Measurements from ENCODE around the gene PRKCH.

PRKCH gene

DNA sequence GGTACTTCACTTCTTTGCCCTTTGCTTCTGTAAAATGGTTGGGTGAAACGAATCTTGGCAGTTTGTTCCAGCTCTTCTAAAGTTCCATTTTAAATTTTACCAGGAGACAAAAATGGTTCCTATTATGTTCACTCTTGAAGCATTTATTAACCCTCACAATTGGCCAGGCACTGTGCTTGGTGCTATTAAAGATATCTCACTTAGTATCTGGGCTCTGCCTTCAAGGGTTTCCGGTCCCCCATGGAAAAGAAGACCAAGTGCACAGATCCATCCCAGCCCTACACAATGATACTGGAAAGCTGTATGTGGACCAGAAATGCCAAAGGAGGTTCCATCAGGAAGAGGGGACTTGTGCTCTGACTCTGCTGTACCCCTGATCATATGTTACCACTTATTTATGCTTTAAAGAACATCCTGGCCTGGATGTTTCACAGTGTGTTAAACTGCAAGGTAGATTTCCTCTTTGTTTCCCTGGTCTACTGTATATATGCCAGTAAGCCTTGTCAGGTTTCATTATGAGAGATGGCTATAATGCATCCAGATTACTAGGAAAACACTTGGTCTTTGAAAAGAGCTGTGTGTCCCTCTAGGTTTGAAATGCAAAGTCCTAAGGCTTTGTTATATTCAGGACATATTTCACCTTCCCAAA is 154.8 kb downstream of the PRKCH start:
- DNase-seq (ENCODE audit: low spot score), result no peak

DNA sequence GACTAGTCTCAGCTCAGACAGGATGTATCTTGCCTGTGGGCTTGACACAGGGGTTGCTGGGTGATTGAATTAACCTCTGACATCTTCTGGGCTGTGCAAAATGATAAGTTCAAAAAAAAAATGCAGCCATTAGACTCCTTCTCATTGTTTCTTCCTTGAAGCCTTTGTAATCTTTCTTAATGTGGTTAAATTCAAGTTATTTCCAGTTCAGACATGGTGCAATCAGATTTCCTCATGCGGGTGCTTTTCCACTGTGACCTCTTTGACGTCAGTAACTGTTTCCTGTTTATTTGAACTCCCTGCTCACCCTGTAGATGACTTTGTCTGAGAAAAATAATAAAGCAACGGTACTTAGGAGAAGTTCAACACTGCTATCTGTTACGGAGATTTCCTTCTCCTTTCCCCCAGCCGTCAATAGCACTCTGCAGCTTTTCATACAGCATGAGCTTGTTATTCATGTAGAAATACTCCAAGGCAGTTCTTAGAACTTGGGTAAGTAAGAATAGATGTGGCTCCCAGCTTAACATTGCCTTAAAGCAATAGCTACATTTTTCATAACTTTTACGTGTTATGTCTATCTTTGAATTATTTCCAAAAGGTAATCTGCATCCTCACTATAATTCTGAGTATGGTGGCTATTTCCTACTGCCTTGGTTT is 155.5 kb downstream of the PRKCH start:
- DNase-seq (ENCODE audit: low spot score), result no peak

DNA sequence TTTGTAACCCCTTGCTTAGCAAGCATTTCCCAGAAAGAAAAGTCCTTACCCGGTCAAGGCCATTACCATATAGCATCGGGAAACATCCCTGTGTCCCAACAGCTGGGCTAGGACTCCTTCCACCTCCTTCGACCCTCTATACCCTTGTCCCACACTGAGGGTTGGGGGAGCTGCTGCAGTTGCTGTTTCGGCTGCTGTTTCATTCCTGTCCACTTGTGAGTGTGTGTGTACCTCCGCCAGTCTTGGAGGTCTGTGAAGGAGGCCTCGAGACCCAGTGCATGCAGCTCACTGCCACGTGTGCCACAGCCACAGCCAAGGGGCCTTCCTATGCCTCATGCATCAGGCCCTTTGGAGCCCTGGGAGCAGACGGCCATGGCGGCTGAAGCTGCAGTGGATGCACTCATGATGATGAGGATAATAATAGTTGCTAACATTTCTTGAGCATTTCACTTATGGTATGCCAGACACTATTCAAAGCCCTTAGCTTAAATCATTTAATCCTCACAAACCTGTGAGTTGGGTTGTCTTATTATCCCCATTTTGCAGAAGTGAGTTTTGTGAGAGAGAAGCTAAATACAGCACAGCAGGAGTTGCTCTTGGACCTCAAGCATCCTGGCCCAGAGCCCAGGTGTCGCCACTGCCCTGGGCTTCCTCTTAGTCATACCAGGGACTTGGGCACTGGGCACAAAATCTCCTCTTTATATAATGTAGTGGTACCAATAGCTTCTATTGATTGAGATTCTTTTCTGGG is 156.5 kb downstream of the PRKCH start:
- DNase-seq (ENCODE audit: low spot score), result no peak

DNA sequence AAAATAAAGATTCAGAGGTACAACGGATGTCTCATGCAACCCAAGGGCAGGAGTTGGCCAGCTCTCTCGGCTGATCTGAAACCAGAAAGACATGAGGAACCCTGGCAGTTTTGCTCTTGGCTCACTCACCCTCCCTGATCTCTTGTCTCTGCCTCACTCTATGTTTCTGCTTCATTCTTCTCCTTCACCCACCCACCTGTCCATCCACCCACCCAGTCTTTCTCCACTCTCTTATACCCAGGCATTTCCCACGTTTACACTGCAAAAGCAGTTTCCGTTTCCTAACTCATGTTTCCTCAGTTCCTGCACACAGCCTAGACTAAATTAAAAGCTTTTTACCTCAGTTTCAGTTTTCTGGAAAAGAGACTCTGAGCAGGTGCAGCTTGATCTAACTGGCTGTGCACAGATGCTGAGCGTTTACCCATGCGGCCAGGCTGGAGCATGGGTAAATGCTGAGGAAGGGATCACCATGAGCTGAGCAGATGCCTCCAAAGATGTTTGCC is 157.6 kb downstream of the PRKCH start:
- no peak for DNase-seq (ENCODE audit: low spot score)

DNA sequence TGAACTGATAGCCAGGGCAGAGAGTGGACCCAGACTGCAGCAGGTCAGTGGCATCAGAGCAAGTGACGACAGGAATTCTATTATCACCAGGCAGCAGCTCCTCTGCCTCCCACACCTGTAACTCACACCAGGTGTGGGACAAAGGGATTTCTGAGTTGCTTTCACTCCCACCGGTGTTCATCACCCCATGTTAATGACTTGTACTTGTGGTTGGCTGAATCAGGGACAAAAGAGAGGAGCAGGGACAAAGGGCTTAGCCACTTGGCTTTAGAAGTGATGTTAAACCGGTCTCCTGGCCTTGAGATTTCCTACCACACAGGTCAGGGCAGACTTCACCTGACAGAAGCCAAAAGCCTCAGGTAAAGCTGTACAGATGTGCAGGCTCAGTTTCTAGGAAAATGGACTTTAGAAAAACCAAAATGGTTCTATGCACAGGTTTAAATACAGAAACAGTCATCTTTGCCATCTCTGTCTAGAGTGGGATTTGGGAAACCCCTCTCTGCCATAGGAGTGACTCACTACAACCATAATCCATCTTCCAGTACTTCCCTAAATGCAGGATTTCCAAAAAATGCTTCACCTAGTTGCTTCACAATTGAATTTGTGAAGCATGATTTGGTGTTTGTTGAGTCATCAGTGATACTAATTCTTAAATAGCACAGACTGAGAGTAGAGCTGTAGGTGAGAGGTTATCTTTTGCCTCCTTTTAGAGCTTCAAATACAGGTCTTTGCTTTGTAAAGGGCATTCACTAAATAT is 158.5 kb downstream of the PRKCH start:
- DNase-seq (ENCODE audit: low spot score), result no peak

DNA sequence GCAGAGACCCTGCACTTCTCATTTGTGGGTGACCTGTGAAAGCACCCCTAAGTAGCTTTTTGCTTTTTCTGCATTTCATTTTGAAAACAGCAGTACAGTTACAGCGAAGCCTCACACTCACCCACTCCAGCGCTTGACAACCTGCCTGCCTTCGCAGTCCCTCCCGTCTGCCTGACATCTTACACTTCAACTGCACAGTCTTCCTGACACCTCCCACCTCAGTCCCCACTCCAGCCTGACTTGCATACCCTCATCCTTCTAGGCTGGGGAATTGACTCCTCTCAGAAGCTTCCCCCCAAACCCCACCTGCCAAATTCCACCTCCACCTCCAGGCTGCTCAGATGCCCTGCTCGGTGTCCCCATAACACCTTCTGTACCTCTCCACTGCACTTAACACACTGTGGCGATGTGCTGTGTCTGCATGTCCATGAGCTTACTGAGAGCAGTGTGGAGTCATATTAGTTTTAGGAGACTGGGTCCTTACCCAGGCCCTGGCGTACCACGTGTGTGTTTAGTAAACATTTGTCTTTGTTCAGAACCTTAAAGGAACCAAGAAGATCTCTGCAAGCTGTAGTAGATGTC is 159.4 kb downstream of the PRKCH start:
- no peak for DNase-seq (ENCODE audit: low spot score)

DNA sequence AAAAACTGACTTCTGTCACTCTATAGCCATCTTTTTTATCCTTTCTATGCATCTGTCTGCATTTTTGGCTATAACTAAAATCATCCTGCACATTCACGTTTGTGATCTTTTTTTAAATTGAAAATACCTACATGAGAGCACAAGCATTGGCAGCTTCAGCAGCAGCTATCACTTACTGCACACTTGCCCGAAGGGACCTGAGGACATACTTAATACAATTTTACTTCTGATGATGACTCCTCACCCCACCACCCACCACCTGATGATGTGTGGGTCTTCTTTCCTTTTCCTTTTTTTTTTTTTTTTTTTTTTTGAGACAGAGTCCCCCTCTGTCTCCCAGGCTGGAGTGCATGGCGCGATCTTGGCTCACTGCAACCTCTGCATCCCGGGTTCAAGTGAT is 160.3 kb downstream of the PRKCH start:
- DNase-seq (ENCODE audit: low spot score), result no peak

DNA sequence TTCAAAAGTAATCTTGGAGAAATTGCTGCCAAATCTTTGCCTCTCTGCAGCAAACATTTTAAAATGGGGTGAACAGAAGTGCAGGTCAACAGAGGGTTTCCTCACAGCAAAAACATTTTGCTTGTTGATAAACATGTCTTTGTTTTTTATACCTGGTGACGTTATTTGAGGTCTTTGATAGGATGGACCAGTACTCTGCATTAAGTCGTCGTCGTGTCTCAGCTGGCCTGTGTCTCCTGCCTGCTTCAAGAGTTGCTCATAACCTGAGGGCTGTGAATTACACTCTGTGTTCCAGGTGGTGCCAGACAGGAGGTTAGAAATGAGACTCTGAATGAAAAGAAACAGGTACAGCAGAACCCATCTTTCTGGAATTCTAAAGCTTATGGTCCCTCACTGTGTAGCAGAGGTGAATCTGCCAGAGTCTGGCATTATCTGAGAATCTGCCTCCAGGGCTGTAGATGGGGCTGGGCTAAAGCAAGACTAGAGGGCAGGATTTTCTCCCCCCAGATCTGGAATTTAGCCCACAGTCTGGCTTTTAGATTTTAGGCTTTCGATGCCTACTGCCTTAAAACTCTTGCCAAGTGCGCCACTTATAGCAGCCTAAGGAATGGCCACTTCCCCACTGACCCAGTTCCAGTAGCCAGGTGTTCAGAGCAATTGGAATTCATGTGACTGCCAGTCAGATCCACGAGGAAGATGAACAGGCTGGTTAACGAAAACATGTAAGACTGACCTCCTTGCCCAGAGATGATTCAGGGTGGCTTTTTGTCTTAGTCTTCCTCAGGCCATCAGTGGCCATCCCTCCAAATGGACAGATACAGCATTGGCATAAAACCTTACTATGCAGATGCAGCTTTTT is 161.2 kb downstream of the PRKCH start:
- DNase-seq (ENCODE audit: low spot score), result no peak

DNA sequence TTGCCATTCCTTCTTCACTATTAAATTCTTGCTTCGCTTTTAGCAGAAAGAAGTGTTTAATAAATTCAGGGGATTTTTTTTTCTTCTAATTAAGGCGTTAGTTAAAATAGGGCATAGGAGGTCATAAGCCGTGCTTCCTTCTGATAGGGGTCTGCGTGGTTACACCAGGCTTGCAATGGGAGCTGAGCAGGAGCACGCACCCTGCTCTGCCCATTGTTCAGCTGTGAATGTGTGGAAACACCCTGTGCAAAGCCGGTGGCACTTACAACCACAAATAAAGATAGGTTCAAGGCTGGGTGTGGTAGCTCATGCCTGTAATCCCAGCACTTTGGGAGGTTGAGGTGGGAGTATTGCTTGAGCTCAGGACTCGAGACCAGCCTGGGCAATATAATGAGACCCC is 162.1 kb downstream of the PRKCH start:
- DNase-seq (ENCODE audit: low spot score), result no peak

DNA sequence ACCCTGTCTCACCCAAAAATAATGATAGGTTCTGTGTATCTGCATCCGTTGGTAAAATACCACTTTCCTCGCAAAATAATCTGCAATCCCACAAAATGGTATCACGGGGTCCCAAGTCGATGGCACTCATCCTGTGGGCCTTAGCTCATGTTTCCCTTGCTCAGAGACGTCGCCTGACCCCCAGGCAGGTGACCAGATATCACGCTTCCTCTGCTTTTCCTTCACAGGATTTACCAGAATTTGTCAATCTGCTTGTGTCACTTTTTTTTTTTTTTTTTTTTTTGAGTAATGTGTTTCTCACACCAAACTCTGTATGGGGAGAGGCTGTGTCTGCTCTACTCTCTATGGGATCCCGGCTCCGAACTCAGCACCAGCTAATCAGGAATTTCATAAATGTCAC is 162.7 kb downstream of the PRKCH start:
- no peak for DNase-seq (ENCODE audit: low spot score)

DNA sequence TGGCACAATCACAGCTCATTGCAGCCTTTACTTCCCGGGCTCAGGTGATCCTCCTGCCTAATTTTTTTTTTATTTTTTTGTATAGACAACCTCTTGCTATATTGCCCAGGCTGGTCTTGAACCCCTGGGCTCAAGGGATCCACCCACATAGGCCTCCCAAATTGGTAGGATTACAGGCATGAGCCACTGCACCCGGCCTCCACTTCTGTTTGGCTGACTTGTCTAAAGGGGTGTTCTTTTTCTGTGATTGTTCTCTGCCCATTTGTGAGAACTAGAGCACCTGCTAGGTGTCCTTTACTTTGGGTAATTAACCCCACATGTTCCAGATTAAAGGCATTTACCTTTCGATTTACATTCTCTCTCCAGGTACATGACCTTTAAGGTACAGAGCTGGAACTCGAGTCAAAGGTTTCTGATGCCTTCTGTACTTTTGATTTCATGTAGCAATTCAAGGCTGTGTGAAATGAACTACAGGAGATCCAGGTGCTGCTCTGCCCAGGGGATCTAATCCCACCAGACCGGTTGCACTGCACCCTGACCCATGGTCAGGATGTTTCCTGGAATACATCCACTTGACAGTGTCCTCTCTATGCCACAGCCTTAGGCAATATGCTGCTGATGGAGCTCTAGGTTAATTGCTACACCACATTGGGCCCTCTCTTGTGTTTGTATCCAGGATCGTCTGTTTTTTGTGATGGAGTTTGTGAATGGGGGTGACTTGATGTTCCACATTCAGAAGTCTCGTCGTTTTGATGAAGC is 163.6 kb downstream of the PRKCH start:
- no peak for DNase-seq (ENCODE audit: low spot score)

DNA sequence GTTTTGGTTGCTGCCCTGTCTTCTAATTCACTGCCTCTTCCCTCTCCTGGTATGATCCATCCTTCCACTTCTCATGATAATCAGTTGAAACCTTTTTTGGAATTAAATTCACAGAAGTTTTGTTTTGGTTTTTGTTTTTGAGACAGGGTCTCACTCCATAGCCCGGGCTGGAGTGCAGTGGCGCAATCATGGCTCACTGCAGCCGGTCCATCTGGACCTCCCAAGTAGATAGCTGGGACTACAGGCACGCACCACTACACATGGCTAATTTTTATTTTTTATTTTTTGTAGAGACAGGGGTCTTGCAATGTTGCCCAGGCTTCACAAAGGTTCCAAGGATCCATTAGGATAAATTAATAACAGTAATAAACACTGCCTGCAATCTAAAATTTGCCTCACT is 164.3 kb downstream of the PRKCH start:
- no peak for DNase-seq (ENCODE audit: low spot score)

DNA sequence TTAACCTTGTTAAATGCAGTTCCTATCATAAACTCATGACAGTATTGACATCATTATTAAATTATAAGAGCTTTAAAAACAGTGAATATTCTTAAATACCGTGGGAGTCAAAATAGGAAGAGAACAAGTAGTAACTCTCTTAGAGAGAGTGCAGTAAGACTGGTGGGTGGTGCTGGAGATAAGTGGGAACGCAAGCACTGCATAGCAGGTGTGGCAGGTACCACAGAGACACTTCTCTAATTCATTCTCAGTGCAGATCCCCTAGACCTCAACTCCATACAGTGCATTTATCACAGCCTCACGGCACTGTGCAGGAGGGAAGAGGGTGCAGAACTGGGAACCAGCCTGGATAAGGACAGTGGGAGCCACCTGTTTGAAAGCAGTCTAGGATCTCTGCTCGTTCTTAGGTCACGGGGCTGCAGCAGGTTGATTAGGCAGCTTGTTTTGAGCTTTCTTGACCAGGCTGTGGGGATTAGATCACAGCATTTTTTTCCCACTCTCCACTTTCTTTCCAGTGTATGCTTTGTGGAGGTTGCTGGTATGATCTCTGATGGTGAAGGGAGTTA is 165.6 kb downstream of the PRKCH start:
- DNase-seq (ENCODE audit: low spot score), result no peak

DNA sequence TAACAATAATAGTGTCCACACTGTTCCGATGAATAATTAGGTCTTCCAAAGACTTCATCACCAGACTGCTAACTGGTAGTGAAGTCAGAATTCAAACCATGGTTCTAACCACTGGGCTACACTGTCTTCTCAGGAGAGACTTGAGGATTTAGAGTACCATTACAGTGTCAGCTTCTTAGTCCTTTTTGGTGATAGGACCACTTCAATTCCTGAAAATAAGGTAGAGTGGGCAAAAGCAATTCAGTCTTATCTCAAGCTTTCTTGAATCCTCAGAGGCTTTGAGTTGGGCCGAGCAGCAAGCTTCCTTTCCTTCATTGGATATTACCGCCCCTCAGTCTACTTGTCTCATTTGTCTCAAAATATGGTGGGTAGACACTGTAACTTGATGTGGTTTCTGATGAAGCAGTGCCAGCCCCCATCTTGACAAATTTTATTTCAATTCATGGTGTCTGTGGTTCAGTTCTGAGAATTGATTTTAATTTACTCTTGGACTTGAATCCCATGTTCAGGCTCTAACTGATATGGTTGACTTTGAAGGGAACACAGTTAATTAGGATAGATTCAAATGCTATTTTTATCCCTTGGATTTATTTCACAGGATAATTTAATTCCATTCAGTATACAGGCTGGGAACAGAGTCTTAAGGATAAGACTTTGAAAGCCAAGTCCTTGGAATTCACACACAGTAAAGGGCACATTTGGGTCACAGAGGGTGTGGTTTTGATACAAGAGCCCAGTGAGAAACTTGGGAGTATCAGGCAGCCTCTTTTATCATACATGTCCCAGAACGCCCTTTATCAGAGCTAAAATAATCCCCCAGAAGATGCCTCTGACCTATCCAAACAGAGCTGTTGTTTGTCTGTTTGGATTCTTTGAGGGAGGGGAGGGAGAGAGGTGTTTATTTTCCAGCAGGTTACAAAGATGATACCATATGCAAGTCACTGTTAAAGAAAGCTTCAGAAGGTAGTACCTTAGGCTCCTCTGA is 167.3 kb downstream of the PRKCH start:
- peak; percentile 11 for DNase-seq (ENCODE audit: low spot score)

DNA sequence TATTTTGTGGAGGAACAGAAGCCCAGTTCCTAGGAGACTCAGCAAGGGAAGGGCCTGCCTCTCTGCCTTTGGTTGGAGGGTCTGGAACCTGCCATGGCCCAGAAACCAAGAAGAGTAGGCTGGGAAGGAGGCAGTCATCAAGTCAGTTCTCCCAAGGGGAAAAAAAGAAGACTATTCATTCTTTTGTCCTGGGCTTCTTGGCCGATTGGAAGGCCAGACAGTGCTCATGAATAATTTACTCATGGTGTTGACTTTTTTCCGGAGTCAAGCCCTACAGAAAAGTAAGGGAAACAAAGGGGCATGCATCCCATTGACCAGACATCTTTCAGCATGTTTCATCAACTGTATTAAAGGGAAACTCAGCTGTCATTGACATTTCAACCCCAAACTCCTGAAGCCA is 168.1 kb downstream of the PRKCH start:
- no peak for DNase-seq (ENCODE audit: low spot score)

DNA sequence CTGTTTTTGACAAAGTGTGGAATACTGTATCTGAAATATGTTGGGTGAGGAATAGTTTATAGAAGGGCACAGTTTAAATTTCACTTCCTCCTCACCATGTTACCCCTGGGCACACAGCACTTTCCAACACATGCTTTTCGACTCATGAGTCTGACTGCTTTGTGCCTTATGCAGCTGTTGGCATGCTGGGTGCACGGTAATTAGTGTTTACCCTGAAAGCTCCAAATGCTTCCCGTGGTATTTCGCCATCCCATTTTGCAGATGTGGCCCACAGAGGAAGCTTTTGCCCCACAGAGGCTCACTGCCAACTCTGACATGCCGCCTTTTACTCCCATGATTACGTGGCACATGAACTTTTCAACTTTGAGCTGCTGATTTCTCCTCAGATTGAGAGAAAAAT is 168.6 kb downstream of the PRKCH start:
- no peak for DNase-seq (ENCODE audit: low spot score)

DNA sequence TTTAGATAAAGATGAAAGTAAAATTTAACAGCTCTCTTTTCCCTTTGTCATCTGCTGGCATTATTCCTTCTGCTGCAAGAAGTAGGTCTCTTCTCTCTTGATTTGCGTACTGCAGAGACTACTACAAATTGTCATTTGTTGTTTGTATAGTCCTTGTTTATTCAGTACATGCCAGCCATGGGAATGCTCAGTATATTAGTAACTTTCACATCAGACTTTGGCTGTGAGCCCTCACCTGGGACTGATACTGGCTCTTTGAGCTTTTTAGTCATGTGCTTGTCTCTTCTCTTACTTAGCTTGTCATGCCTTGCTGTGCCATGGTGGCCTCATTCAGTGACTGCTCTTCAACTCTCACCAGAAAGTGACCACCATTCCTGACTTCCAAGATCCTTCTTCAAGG is 169.8 kb downstream of the PRKCH start:
- no peak for DNase-seq (ENCODE audit: low spot score)

DNA sequence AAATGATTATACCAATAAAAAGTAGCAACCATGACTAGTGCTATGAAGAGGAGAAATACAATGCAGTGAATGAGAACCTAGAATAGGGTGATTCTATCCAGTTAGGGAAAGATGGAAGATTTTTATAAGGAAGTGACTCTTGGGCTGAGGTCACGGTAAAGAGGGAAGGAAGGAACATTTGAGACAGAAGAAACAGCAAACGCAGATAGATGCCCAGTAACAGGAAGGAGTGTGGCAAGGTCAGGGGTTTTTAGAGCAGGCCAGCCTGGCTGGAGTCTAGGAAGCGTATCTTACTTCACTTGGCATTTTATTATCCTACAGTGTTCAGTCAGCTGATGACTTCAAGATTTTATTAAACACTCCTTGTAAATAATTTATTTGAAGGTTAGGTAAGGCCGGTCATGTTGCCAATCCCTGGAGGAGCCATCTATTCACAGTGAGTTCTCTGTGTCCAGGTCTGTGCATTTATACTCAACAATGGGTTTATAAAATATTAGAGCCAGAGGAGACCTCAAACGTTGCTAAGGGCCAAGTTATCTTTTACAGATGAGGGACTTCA is 170.6 kb downstream of the PRKCH start:
- DNase-seq (ENCODE audit: low spot score), result no peak

DNA sequence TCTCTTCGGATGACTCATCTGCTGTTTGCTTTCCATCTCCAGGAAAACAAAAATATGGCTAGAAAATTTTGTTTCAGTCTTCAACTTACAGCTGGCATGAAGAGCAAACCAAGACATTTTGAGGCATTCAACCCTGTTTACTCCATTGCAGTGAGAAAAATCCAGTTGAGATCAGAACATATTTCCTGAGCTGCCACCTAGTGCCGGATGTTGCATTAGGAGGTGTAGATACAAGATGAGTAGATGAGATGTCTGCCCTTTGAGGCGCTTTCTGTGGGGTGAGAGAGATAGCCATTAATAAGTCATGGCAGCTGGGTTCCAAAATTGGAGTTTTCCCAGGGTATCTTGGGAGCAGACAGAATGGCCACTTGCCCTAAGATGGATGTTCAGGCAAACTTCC is 171.1 kb downstream of the PRKCH start:
- no peak for DNase-seq (ENCODE audit: low spot score)
